Activated CD4-positive, CD25-positive, alpha-beta regulatory T cell treated with anti-CD3 and anti-CD28 coated beads, Interleukin-2, amount 50 U/mL, for 24 hours (primary cell): ENCODE measurements around the gene LGALS16.
"Not testable (repeated sequence)": the region's sequence is repeated elsewhere in the genome, so short reads cannot be mapped to it uniquely, and the experiment has no call there.

Experiments
- ATAC-seq, 2 donors: fragments of 150-1000 bp; cut with Tn5 transposase; one replicate each; pipeline ENCODE4 v1.10.0; 2021; ENCODE audit warnings: mild to moderate bottlenecking in 1 of 2, moderate library complexity in 1 of 2

LGALS16 gene, protein sequence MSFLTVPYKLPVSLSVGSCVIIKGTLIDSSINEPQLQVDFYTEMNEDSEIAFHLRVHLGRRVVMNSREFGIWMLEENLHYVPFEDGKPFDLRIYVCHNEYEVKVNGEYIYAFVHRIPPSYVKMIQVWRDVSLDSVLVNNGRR

DNA sequence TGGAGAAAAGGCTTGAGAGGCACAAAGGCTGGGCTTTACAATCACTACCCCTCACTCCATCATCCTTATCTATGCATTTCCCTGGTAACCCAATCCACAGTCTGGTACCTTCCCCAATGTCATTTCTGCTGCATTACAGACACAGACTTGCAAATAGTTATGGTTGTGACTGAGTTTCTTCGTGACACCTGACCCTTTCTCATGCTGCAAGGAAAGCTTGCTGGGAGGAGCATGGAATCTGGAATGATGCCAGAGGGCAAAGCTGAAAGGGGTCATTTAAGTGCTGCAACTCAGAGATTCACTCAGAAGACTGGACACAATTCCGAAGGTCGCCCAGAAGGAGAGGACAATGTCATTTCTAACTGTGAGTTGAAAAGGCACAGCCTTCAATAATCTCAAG lies at the start of gene LGALS16:
TSS of gene LGALS16 (plus strand) at position 301 of the 400 bp plus-strand sequence. CDS start at position 350, 49 bp downstream.
- no peak for ATAC-seq

DNA sequence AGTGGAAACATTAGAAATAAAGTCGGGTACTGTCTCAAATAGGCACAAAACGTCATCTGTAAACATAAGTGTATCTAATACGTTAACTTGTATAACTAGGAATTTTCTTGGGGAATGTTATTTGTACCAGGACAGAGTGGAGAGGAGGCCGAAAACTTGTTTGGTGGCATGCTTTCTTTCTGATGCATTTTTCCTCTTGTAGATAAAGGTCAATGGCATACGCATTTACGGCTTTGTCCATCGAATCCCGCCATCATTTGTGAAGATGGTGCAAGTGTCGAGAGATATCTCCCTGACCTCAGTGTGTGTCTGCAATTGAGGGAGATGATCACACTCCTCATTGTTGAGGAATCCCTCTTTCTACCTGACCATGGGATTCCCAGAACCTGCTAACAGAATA lies 48.7 kb upstream of the LGALS16 start:
- no peak for ATAC-seq

DNA sequence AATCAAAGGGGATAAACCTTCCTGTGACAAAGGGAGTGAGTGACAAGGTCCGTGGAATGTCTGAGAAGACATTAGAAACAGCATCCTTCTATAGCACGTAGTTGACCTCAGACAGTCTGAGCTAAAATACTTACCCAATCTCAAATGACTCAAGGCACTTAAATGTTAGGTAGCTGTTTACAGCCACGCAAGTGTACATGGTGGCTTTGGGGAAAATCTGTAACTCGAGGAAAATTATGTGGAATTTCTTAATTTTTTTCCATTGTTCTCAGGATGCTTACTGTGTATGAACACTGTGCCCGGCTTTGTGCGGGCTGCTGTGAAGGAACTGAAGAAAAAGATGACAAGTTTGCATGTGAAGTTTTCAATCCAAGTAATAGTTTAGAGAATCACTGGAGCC lies 48.2 kb upstream of the LGALS16 start:
- no peak for ATAC-seq

DNA sequence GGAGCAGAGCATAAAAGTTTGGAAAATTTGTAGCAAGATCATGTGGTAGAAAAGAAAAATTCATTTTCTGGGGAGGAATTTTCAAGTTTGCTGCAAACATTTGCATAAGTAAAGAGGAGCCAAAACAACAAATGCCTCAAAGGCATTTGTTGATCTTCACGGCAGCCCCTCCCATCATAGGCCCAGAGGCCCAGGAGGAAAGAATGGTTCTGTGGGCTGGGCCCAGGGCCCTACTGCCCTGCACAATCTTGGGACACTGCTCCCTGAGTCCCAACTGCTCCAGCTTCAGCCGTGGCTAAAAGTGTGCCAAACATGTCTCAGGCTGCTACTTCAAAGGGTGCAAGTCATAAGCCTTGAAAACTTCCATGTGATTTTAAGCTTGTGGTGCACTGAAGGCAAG lies 42.1 kb upstream of the LGALS16 start:
- no peak for ATAC-seq

DNA sequence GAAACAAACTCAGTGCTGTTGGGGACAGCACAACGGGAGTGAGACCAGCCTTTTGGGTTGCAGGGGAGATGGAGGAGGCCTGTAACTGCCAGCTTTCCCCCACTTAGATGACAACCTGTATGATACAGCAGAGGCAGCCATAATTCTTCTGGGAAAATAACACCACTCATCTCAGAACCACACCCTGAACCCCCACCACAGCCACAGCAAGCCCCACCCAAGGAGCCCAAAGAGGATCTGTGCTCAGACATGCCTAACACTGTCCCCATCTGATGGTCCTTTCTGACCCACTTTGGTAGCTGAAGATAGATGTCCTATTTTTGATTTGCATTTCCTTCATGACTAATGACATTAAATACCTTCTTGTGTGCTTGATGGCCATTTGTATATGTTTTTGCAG lies 38.0 kb upstream of the LGALS16 start:
- ATAC-seq: no peak

DNA sequence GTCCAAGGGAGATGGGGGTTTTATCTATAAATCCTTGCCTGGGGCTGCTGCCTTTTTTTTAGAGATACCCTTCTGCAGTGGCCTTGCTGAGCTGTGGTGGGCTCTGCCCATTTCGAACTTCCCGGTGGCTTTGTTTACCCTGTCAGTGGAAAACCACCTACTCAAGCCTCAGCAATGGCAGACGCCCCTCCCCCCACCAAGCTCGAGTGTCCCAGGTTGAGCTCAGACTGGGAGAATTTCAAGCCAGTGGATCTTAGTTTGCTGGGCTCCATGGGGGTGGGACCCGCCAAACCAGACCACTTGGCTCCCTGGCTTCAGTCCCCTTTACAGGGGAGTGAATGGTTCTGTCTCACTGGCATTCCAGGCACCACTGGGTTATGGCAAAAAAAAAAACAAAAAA lies 31.8 kb upstream of the LGALS16 start:
- no peak for ATAC-seq

DNA sequence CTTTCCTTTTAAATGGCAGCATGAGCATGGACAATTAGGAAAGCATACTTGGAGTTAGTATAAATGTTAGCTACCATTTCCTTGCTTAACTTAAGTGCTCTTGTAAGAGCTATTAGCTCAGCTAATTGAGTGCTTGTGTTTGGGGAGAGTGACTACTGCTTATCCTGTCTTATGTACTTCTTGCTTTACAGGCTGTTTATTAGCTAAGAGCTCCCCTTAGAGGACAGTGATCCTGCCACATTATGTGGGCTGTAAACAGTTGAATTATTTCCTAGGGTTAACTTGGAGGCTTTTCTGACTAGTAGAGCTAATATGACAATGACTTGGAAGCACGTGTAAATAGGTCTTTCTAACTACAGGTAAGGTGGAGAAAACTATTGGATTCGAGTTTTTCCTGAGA lies 28.1 kb upstream of the LGALS16 start:
- ATAC-seq: not testable (repeated sequence)

DNA sequence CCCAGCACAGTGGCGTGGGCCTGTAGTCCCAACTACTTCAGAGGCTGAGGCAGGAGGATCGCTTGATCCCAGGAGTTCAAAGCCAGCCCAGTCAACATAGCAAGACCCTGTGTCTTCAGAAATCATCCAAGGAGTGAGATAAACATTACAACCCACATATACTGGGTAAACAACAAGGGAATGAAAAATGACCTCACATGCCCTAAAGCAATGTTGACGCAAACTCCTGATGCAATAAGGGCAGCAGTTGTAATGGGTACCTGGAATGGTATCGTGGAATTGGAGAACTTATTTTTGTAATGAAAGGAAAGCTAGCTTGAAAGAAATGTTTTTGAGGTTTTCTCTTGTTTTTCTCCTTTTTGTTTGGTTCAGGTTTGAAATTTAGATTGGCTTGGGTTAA lies 24.5 kb upstream of the LGALS16 start:
- ATAC-seq: no peak

DNA sequence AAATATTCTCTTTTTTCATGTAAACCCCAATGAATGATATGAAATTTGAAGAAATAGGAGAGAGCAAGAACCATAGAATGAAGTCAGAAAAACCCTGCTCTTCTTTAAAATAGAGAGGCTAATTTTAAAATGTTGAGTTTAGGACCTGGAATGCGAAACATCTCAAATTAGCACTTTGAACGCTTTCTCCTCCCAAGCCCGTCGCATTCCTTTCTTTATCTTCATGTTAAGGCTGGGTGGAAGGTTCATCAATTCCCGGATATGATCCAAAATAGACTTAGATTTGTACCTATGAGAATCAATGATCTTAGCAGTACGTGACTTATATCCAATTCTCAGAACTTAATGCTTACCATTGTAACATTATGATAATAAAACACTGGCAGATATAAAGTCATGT lies 24.1 kb upstream of the LGALS16 start:
- no peak for ATAC-seq

DNA sequence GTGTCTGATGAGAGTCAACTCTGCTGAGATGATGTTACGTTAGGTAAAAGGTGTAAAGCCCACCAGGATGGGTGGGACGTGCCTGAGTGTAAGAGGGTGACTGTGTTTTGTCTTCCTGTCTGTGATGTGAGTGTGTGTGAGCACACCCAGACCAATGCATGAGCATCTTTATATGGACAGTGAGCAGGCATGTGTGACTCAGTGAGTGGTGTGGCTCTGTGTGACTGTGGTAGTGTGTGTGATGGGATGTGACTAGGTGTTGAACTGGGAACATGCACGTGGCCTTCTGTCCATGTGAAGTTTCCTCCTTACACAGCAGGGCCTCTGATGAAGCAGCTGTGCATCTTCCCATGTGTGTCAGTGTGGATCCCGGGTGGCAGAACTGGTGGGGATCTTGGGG lies 17.8 kb upstream of the LGALS16 start:
- no peak for ATAC-seq

DNA sequence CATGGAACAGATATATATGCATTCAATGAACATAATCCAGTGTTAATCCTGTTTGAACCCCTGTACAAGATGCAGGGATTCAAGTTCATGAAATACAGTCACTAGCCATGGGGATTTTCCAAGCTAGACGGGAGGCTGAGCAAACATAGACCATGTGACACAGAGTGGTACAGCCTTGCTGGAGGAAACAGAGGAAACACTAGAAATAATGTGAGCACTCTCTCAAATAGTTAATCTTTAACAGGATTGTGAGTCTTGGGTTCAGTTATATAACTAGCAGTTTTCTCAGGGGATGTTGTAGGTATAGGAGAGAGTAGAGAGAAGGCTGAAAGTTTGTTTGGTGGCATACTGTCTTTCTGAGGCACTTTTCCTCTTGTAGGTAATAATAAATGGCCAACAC lies 13.9 kb upstream of the LGALS16 start:
- no peak for ATAC-seq

DNA sequence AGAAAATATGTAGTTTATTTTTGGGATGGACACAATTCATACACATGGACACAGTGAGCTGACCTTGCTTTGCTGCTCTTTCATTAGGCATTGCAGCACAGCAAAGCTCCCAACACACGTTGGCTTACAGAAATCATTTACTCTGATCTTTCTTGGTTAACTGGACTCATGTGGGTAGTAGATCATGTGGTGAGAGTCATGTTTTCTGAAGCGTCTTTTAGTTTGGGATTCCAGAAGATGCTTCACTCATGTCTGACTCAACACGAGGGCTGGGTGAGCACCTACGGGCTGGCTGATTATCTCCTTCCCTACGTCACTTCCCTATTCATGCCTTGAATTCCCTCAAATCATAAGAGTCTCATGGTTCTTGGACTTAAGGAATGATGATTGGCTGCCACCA lies 12.1 kb upstream of the LGALS16 start:
- no peak for ATAC-seq

DNA sequence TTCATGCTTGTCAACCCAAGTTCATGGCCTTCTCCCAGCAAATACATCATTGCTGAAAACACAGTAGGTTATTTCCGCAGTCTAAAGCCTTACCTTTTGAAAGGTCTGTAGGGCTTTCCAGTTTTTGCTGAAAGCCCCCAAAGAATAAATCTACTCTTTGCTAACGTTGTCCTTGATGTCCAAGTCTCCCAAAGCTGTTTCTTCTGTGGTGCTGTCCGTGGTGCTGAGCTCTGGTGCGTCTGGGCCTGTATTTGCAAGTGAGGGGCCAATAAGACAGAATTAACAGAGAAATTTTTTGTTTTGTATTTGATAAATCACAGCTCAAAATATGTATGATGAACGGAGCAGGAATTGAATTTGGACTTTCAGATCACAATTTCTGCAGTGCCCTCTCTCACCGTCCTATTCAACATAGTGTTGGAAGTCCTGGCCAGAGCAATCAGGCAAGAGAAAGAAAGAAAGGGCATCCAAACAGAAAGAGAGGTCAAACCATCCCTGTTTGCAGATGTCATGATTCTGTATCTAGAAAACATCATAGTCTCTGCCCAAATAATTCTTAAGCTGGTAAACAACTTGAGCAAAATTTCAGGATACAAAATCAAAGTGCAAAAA lies 9.8 kb upstream of the LGALS16 start:
- ATAC-seq: no peak

DNA sequence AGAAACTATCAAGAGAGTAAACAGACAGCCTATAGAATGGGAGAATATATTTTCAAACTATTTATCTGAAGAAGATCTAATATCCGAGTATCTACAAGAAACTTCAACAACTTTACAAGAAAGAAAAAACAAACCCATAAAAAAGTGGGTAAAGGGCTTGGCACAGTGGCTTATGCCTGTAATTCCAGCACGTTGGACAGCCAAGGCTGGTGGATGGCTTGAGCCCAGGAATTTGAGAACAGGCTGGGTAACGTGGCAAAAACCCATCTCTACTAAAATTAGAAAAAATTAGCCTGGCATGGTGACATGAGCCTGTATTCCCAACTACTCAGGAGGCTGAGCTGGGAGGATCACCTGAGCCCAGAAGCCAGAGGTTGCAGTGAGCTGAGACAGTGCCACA lies 7.8 kb upstream of the LGALS16 start:
- no peak for ATAC-seq

DNA sequence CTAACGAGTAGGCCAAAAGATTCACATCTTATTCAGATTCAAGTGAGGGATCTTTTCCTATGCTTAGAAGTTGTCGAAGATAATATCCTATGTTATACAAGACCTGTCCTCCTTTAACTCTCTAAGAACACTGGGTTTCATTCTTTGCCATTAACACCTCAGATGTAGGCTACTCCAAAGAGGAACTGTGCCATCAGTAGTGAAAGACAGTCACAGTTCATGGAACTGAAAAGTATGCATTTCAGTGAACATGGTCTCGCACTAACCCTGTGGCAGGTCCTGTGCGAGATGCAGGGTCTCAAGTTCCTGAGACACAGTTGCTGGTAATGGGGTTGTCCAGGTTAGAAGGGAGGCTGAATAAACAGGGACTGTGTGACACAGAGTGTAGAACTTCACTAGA lies 4.1 kb downstream of the LGALS16 start:
- ATAC-seq: no peak

DNA sequence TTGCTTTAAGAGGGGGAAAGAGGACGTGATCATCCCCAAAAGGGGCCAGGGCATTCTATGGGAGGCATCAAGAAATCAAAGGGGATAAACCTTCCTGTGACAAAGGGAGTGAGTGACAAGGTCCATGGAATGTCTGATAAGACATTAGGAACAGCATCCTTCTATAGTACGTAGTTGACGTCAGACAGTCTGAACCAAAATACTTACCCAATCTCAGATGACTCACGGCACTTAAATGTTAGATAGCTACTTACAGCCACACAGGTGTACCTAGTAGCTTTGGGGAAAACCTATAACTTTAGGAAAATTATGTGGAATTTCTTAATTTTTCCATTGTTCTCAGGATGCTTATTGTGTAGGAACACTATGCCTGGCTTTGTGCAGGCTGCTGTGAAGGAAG lies 4.9 kb downstream of the LGALS16 start:
- ATAC-seq: no peak

DNA sequence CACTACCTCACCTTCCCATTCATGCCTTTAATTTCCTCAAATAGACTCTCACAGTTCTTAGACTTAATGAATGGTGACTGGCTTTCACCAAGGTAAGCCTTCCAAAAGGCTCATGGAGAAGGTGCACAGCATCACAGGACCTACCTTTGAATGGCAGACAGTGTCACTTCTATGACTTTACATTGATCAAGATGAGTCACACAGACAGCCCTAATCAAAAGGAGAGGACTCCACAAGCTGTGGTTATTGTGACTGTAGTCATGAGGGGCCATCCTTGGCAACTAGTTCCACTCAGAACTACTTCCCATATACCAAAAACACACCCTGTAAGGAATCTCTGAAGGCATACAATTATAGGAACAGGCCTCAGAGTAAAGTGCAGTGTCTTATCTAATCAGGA lies 5.9 kb downstream of the LGALS16 start:
- ATAC-seq: peak; percentile 24 to 46

DNA sequence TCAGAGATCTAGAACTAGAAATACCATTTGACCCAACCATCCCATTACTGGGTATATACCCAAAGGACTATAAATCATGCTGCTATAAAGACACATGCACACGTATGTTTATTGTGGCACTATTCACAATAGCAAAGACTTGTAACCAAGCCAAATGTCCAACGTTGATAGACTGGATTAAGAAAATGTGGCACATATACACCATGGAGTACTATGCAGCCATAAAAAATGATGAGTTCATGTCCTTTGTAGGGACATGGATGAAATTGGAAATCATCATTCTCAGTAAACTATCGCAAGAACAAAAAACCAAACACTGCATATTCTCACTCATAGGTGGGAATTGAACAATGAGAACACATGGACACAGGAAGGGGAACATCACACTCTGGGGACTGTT lies 14.1 kb downstream of the LGALS16 start:
- not testable (repeated sequence) for ATAC-seq

DNA sequence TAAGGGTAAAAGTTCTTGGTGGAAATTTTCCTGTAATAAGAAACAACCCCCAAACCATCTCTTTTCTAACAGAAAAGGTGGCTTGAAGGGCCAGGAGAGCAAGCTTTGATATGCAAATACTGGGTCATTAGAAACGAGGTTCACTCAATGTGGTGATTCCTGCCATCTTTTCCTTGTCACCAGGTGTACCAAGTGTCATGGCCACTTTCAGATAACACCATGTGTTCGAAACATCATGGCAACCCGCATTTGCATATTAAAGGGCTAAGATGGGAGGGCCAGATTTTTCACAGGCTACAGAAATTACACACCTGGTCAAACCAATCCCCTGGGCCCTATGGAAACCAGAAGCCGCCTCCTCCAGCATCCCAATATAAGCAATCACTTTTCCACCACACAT lies 15.3 kb downstream of the LGALS16 start:
- ATAC-seq: no peak

DNA sequence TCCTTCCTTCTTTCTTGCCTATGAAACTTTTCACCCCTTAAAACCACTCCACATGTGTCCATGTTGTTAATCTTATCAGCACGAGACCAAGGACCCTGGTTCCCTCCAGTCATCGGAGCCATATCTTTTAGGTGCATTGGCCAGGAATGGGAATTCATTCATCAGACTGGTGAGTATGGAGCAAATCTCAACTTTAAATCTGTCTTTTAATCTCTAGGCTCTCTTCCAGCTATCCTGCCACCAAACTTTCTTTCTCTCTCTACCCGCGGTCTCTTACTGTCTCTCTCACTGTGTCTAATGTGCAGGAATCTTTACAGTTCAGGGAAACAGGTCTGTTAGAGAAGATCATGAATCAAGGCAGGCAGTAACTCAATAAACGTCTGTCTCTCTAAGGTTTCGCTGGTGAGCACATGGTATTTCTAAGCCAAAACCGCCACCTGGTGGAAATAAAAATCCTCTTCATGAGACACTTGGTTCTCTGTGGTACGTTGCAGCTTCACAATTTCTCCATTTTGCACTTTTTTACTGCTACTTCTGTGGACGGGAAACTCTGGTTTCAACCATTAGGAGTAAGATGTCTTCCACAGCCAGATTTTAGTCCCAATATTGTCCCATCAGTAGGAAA lies 16.1 kb downstream of the LGALS16 start:
- peak; percentile 60 to 69 for ATAC-seq

DNA sequence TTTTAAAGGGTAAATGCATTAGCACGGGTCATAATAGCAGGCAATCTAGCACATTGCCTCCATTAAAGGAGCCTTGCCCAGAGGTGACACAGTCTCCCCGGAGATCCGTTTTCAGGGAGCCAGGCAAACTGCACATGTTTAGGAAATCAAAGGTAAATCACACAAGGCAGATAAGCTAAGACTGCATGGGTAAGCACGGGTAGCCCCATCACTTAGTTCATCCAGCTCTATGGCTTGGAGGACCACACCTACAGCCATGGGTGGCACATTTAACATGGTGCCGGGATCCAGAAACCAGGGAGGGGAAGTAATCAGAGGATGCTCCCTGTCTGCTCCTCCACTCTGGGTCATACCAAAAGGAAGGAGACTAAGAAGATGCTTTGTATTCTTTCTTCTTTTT lies 16.8 kb downstream of the LGALS16 start:
- no peak for ATAC-seq

DNA sequence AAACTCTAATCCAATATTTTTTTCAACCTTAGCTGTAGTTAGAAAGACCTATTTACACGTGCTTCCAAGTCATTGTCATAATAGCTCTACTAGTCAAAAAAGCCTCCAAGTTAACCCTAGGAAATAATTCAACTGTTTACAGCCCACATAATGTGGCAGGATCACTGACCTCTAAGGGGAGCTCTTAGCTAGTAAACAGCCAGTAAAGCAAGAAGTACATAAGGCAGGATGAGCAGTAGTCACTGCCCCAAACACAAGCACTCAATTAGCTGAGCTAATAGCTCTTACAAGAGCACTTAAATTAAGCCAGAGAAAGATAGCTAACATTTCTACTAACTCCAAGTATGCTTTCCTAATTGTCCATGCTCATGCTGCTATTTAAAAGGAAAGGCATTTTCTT lies 18.1 kb downstream of the LGALS16 start:
- ATAC-seq: not testable (repeated sequence)

DNA sequence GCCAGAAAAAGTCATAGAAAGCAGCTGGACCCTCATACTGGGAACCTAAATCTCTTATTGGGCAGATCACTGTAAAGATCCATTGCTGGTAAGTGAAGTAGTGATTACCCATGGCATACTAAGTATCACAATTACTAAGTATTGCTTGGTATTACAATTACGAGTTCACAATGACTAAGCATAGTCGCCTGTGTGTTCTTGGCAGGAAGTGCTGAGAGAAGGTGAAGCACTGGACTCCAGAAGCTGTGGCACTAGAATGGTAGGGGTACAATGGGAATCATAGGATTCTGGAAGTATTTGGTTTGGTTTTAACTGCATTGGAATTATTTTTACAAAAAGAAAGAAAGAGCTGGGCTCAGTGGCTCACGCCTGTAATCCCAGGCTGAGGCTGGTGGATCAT lies 20.3 kb downstream of the LGALS16 start:
- ATAC-seq: peak; percentile 47 to 55

DNA sequence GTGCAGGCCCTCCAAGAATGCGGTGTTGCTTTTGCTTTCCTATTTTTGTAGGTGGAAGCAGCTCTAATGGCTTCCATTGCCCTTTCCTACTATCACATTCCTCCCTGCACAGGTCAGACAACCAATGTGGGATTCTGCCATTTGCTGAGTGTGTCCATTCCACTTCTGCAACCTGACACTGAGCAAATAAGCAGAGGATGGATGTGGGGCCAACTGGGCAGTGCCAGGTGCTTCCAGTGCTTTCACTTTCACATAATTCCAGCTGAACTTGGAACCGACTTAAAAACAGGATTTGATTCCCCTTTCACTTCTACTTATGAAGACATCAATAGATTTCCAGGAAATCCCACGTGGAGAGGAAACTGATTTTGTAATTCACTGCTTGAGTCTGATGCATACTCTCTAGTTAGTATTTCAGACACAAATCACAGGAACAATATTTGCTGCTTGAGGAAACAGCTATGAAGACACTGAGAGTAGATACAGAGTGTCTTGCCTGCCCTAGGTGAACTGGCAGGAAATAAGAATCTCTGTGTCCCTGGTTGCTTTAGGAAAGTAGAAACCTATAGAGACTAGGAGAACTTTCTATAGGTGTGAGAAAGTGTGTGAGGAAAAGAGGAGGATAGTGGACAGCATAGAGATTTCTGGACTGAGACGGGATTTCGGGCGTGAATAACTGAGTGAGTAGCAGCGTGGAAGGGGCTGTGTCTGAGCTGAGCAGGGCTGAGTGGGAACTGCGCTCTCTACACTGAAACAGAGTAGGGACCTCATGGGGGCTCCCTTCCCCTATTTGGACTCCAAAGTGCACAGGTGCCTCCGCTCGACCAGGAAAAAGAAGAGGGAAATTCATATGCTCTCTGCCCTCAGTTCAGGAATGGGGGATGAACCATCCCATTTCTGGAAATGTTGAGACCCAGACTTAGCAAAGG lies 22.5 kb downstream of the LGALS16 start:
- no peak for ATAC-seq
